Hematopoietic multipotent progenitor cell treated with erythropoietin and hydrocortisone succinate and interleukin-3 and kit ligand, for 4 days (in vitro differentiated cells): ENCODE measurements around the gene CEP112.

Source experiments
- DNase-seq: peaks from one replicate; pipeline ENCODE4 v3.0.0-alpha.2; 2015

Gene CEP112

DNA sequence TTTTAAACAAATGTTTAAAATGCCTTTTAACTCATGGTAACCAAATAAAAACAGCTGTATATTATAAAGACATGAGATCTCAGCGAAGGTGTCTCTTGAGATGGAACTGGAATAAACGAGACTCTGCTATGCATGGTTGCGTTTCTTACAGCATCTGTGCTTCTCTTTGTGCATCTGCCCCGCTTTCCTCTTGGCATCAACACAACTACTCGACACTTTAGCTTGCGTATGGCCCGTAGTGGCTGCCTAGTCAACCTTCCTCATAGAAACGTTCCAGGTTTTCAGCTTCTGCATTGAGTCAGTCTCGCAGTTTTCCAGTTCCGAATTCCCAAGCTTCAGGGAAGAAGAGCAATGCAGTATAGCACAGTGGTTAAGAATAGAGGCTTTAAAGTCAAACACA lies 214.9 kb downstream of the CEP112 start:
- DNase-seq, result no peak

DNA sequence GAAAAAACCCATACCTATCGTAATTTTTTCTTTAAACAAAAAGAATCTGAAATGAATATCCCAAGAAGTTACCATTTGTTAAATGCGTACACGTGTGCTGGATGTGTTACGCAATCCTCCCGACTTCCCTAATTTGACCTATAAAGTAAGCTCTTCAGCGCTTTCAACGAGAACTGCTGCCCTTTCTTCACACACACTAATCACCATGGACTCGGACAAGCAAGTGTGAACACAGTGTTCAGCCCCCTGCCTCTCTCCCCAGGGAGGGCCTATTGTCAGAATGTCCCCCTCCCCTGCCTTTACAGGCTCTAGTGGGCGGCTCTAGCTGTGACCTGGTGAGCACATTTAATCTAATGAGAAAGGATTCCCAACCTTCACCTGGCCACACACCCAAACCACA lies 216.1 kb downstream of the CEP112 start:
- peak; percentile 70 for DNase-seq

GRCh38 chr17:65973237-65973636 lies 218.7 kb downstream of the CEP112 start:
- DNase-seq, result no peak

DNA sequence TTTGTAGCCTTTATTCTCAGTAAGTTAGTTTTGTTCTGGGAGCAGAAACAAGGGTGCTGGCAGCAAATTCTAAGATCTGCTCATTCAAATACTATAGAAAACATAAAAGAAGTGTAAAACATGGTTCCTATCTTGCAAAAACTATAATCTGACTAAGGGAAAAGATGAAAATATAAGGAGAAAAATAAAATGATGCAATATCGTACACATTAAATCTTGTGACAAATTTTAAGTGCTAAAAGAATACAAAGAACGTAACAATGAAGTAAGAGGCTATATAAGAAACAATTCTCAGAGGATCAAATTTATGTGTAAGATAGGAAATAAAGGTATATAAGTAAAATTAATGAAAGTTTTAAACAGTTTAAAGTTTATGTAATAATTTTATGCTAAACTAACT lies 224.6 kb downstream of the CEP112 start:
- DNase-seq, result no peak

DNA sequence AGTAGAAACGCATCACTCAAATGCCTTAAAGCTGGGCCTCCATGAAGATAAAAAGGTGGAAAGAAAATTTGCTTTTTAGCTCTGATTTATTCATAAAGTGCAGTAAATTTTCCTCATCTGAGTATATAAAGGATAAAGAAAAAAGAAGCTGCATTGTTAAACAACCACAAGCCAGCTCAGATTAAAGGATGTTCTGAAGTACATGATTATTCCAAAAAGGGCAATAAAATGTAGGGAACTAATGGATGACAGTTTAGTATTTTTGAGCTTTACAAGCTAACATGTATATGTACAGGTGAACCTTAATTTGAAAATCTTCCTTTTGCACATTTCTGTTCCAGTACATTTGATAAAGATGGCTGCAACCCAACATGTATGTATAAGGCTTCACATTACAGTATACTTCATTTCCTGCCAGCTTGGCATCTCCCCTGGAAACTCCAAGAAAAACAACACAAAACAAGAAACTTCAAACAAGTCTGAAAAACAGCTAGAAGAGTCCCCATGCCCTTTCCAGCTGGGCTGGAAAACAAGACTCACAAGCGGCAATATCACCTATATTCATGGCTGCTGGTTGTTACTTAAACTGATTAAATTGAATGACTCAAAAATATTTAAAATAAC lies 225.7 kb downstream of the CEP112 start:
- DNase-seq, result no peak

DNA sequence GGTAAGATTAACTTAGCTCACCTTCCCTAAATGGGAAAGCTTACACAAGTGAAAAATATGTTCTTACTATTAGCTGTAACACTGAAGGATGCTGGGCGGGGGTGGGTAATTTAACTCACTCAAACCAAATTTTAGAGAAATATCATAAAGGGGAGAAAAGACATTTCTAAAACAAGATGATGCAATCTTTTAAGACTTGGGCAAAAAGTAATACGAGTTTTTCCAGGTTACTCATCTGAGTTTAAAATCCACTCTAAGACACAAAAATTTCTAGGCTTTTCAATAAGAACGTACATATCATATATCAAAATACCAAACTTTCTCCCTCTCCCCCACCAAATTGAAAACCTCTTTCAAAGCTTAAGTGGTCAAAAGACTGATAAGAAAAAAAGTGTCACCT lies 228.8 kb downstream of the CEP112 start:
- DNase-seq, result no peak

DNA sequence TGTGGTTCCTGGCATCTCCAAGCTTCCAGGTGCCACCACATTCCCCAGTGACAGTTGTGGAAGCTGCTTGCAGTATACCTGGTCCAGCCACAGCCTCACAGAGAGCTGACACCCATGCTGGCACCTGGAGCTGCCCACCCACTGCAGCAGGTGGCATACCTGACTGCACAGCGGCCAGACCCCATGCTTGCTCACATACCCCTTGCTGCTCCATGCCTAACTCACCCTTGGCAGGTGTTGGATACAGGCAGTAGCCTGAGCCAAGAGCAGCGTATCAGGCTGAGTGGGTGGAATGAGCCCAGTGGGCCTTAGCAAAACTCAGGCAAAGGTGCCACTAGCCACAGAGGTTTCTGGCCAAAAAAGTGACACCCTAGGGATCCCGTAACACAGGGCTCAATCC lies 232.3 kb downstream of the CEP112 start:
- no peak for DNase-seq

- DNase-seq, result no peak
Observed at GRCh38 chr17:65956814-65957213, 235.1 kb downstream of the CEP112 start.

DNA sequence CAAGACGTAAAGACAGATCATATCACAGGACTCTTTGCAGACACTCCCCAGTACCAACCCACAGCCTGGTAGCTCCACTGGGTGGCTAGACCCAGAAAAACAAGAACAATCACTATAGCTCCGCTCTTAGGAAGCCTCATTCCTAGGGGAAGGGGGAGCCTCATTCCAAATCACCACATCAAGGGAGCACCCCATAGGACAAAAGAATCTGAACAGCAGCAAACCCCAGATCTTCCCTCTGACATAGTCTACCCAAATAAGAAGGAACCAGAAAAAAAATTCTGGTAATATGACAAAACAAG lies 237.8 kb downstream of the CEP112 start:
- DNase-seq, result no peak

DNA sequence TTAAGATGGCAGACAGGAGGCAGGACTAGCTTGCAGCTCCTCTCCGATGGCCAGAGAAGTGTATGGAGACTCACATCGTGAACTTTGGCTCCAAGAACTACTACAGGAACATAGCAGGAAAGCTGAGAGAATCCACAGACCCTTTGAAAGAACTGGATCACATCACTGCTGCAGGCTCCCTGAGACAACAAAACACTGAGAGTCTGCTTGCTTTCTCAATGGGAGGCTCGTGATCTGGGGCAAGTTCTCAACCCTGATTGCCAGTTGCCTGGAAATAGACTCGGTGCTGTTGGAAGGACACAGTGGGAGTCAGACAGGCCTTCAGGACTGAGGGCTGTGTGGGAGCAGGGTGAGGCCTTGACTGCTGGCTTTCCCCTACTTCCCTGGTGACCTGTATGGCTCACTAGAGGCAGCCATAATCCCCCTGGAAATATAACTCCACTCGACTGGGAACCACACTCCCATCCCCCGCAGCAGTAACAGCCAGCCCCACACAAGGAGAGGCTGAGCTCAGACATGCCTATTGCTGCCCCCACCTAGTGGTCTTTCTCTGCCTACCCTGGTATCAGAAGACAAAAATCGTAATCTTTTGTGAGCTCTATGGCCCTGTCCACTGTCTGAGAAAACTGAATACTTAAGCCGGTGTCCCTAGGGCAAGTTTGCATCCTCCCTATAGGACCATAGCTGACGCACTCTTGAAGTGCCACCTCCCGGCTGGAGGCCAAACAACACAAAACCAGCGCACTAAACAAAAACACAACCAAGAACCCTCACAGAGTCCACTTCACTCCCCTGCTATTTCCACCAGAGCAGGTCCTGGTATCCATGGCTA lies 238.4 kb downstream of the CEP112 start:
- DNase-seq, result no peak

GRCh38 chr17:65952586-65952985 lies 239.3 kb downstream of the CEP112 start:
- DNase-seq, result no peak

- no peak for DNase-seq
Observed at GRCh38 chr17:65952015-65952414, 239.9 kb downstream of the CEP112 start.

DNA sequence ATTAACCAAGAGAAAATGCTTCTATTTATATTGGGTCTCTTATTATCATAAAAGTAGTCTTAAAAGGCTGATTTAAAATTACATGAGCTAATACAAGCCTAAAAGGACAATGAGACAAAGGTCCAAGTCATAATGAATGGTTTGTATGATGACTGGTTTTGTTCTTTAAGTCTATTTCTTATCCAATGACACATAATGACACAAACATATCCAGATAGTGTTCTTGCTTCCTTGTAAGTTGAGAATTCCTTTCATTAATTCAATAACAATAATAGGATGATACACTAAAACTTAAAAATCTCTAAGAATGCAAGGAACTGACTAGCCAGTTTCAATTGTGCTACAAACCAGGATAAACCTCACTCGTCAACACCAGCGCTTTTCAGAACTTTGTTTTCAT lies 244.1 kb downstream of the CEP112 start:
- DNase-seq, result no peak

DNA sequence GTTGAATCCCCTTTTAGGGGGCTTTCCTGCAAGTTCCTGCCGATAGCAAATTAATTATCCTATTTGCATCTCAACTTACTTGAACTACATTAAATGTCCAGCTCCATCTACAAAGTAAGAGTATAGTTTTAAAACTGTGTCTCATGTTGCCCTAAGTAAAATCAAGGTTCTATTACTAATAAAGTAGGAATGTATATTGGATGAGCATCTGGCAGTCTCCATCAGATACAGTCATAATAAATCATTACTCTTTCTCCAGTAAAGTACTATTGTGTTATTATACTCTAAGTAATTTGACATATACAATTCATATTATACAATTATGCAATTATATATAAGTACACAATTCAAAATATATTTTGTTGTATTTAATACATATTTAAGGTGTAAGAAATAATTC lies 249.3 kb downstream of the CEP112 start:
- no peak for DNase-seq

GRCh38 chr17:65941356-65941899 lies 250.5 kb downstream of the CEP112 start:
- no peak for DNase-seq

GRCh38 chr17:65936013-65936412 lies 255.9 kb downstream of the CEP112 start:
- DNase-seq, result no peak

GRCh38 chr17:65933290-65933689 lies 258.6 kb downstream of the CEP112 start:
- DNase-seq, result no peak

GRCh38 chr17:65931246-65932149 lies 260.4 kb downstream of the CEP112 start:
- DNase-seq, result no peak

DNA sequence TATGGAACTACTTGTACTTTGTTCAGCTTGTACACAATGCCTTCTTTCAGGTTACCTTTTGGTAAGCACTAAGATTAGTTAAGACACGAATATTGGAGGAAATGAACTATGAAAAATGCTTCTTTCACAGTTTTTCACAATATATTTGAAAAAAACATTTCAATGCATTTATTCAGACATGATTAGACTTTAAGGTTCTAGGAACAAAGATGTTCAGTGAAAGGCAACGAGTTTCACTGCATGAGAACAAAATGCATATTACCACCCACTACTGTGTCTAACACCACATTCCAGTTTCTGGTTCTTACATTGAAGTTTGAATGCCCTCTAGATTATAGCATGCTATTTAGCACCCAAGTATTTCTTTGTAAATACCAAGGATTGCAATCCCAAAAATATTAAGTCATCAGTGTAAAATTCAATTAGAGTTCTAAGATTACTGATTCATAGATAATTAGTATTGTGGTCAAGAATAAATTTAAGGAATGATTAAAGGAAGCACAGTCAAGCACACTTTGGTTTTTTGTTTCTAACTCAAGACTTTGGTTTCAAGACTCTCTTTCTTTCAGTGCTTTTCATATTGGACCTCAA lies 261.7 kb downstream of the CEP112 start:
- DNase-seq, result no peak

- no peak for DNase-seq
Observed at GRCh38 chr17:65926599-65926998, 265.3 kb downstream of the CEP112 start.

DNA sequence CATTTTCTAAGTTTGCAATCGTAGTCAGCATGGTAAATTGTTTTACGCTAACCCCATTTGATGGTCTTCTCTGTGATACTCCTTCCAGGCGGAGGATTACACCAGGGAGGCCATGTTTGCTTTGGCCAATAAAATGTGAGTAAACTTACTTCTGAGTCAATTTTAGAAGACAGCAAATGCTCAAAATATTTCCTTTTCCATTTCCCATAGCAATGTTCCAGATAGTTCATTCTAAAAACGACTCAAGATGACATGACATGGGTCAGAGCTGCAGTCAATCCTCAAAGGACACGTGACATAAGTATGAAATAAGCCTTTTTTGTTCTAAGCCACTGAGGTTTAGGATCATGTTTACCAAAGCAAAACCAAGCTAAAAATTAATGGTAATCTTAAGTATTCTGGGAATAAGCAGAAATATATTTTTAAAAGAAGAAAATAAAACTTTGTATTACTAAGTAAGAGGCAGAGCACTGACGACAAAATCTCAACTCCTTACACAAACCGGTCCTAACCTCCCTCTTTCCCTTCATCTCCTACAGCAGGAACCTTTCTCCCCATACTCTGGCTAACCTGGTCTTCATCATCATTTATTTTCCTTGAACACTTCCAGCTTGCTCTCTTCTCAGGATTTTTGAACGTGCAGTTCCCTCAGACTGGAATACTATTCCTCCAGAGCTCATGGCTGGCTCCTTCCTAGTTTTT lies 266.2 kb downstream of the CEP112 start:
- no peak for DNase-seq

- no peak for DNase-seq
Observed at GRCh38 chr17:65920996-65921395, 270.9 kb downstream of the CEP112 start.
